A549 (cell line): ENCODE data around the gene CD82. TPM values are rescaled to one million over a fixed set of nuclear protein-coding genes. Genes with fewer than 3 reads are reported as not detected.

ENCODE experiments used
- ATAC-seq, 2 experiments: fragments of 200-7000 bp in 1 of 2; fragments of >200 bp in 1 of 2; cut with Nextera tagmentation in 1 of 2; cut with Tn5 transposase in 1 of 2; 3 replicates each; pipeline versions ENCODE4 v1.8.0 to v1.9.1; 2018 to 2020; ENCODE audit warnings: mild to moderate bottlenecking in 1 of 2, moderate library complexity in 1 of 2
- CTCF ChIA-PET: fragments of 300-600 bp; sonication (Branson Sonifier 250); formaldehyde crosslinking; extraction: SDS; loops from one replicate; lab custom pipeline; 2021; ENCODE audit warnings: antibody characterized with exemption, inconsistent platforms; lab: Yijun Ruan, JAX
- POLR2A ChIA-PET: fragments of 350-600 bp; formaldehyde crosslinking; extraction: SDS; loops from one replicate; lab custom pipeline; 2021; ENCODE audit warnings: antibody characterized with exemption, inconsistent platforms; lab: Yijun Ruan, JAX
- DNase-seq, 2 experiments: peaks; one replicate each; pipeline versions ENCODE4 v3.0.0 to v3.0.0-alpha.2; 2011 to 2016; ENCODE audit warnings: low read depth in 1 of 2, low spot score in 1 of 2
- FAIRE-seq: peaks from 2 replicates; lab custom pipeline; 2011; peaks lifted over from hg19 to GRCh38; lab: Jason Lieb, UNC
- H3K27ac ChIP-seq, 2 experiments: fragments of >200 bp; sonication (Bioruptor Twin); formaldehyde crosslinking; 3 replicates each; pipeline ENCODE4 v1.5.1; 2016 to 2017
- H3K4me1 ChIP-seq: fragments of >200 bp; sonication (Bioruptor Twin); formaldehyde crosslinking; 3 replicates; pipeline ENCODE4 v1.6.1; 2016
- H3K4me2 ChIP-seq: fragments of >200 bp; sonication (Bioruptor Twin); formaldehyde crosslinking; 3 replicates; pipeline ENCODE4 v1.6.1; 2016
- H3K4me3 ChIP-seq: fragments of >200 bp; sonication (Bioruptor Twin); formaldehyde crosslinking; 3 replicates; pipeline ENCODE4 v1.5.1; 2016
- H3K9me3 ChIP-seq: fragments of >200 bp; sonication (Bioruptor Twin); formaldehyde crosslinking; 3 replicates; pipeline ENCODE4 v1.6.1; 2016
- CBX8 ChIP-seq: fragments of 200-600 bp; sonication (generic); IDR thresholded peaks from 2 replicates; pipeline ENCODE4 v1.6.1; 2016
- CEBPB ChIP-seq, 2 experiments: fragments of >200 bp in 1 of 2; sonication (Bioruptor Twin) in 1 of 2; formaldehyde crosslinking in 1 of 2; IDR thresholded peaks; 2 replicates each; pipeline ENCODE4 v1.6.1; 2012 to 2016
- EP300 ChIP-seq, 2 experiments: fragments of >200 bp; sonication (Bioruptor Twin); formaldehyde crosslinking; IDR thresholded peaks; 2 replicates in 1 of 2; 3 replicates in 1 of 2; pipeline ENCODE4 v1.6.1; 2016 to 2017
- FOSB ChIP-seq: fragments of 250-450 bp; sonication (Bioruptor Pico); IDR thresholded peaks from 2 replicates; pipeline ENCODE4 v1.5.0; 2020; ENCODE audit warnings: mild to moderate bottlenecking, moderate library complexity
- HDAC2 ChIP-seq: fragments of 200-600 bp; sonication (generic); IDR thresholded peaks from 2 replicates; pipeline ENCODE4 v1.6.1; 2016
- HEYL ChIP-seq: fragments of 250-450 bp; sonication (Bioruptor Pico); IDR thresholded peaks from 2 replicates; pipeline ENCODE4 v1.8.0; 2021; ENCODE audit warnings: mild to moderate bottlenecking, moderate library complexity
- HOXB13 ChIP-seq: fragments of 250-450 bp; sonication (Bioruptor Pico); IDR thresholded peaks from 2 replicates; pipeline ENCODE4 v1.5.0; 2020; ENCODE audit warnings: low read depth, mild to moderate bottlenecking, moderate library complexity
- JUN ChIP-seq, 2 experiments: fragments of >200 bp; sonication (Bioruptor Twin); formaldehyde crosslinking; IDR thresholded peaks; 2 replicates in 1 of 2; 3 replicates in 1 of 2; pipeline ENCODE4 v1.6.1; 2016 to 2017
- KDM5A ChIP-seq: fragments of 200-600 bp; sonication (generic); IDR thresholded peaks from 2 replicates; pipeline ENCODE4 v1.6.1; 2016; ENCODE audit warnings: antibody characterized with exemption, mild to moderate bottlenecking
- MAZ ChIP-seq: fragments of 150-350 bp; IDR thresholded peaks from 2 replicates; pipeline ENCODE4 v1.6.1; 2014; ENCODE audit warnings: antibody characterized with exemption, low read depth, low read length, borderline replicate concordance
- NFE2L2 ChIP-seq: fragments of 150-350 bp; conservative IDR thresholded peaks from 2 replicates; pipeline ENCODE4 v1.6.1; 2014; ENCODE audit warnings: low read length
- NR3C1 ChIP-seq: fragments of >200 bp; sonication (Bioruptor Twin); formaldehyde crosslinking; IDR thresholded peaks from 3 replicates; pipeline ENCODE4 v1.6.1; 2017
- PHF8 ChIP-seq: fragments of 200-600 bp; sonication (generic); IDR thresholded peaks from 2 replicates; pipeline ENCODE4 v1.6.1; 2016; ENCODE audit warnings: low read depth, mild to moderate bottlenecking, antibody characterized with exemption, moderate library complexity, borderline replicate concordance
- POLR2A ChIP-seq: IDR thresholded peaks from 2 replicates; pipeline ENCODE4 v1.6.1; 2012; ENCODE audit warnings: mild to moderate bottlenecking, low read length
- POLR2AphosphoS2 ChIP-seq: conservative IDR thresholded peaks from 2 replicates; pipeline ENCODE4 v1.6.1; 2012; ENCODE audit warnings: low read length, improper control_type of control experiment, inconsistent platforms
- RNF2 ChIP-seq: fragments of 200-600 bp; sonication (generic); IDR thresholded peaks from 2 replicates; pipeline ENCODE4 v1.6.1; 2016; ENCODE audit warnings: low read depth, mild to moderate bottlenecking, antibody characterized with exemption, moderate library complexity, borderline replicate concordance
- SREBF2 ChIP-seq: fragments of 450-650 bp; IDR thresholded peaks from 2 replicates; pipeline ENCODE4 v1.6.1; 2014; ENCODE audit warnings: mild to moderate bottlenecking, moderate library complexity
- TP53 ChIP-seq: fragments of 250-450 bp; sonication (Bioruptor Pico); IDR thresholded peaks from 2 replicates; pipeline ENCODE4 v1.5.0; 2021; ENCODE audit warnings: mild to moderate bottlenecking, moderate library complexity
- ZC3H11A ChIP-seq: fragments of 450-650 bp; IDR thresholded peaks from 2 replicates; pipeline ENCODE4 v1.6.1; 2014; ENCODE audit warnings: antibody characterized with exemption, mild to moderate bottlenecking
- ZFP36 ChIP-seq: fragments of 450-650 bp; IDR thresholded peaks from 2 replicates; pipeline ENCODE4 v1.6.1; 2014; ENCODE audit warnings: borderline replicate concordance; ENCODE audit not compliant: partially characterized antibody
- ZNF302 ChIP-seq: fragments of 250-450 bp; sonication (Bioruptor Pico); IDR thresholded peaks from 2 replicates; pipeline ENCODE4 v1.9.0; 2021; ENCODE audit warnings: inconsistent platforms, mild to moderate bottlenecking, moderate library complexity
- WGBS: methylation state at CpG from one replicate; pipeline ENCODE4 v1.1.6; 2017; ENCODE audit errors: missing lambda C conversion rate; 5-methylcytosine and 5-hydroxymethylcytosine counted together
- polyA plus RNA-seq, 4 experiments: library from polyadenylated mRNA; depleted of rRNA in 3 of 4; stranded (reverse); fragments of >200 nt; fragmentation: RNase III in 1 of 4; extraction: RNeasy Plus Mini Kit Qiagen cat#74134 plus additional on column Dnase treatment in 1 of 4; gene quantifications; 2 replicates in 3 of 4; 3 replicates in 1 of 4; pipeline ENCODE4 v1.2.3, GENCODE V29; 2011 to 2017
- TF ChIP-seq, protein P1 (sequence below): fragments of 450-650 bp; IDR thresholded peaks from 2 replicates; pipeline ENCODE4 v1.6.1; 2014; ENCODE audit warnings: antibody characterized with exemption
- TF ChIP-seq, protein P2 (sequence below): fragments of >200 bp; sonication (Bioruptor Twin); formaldehyde crosslinking; IDR thresholded peaks from 2 replicates; pipeline ENCODE4 v1.6.1; 2016
- TF ChIP-seq, protein P3 (sequence below): IDR thresholded peaks from 2 replicates; pipeline ENCODE4 v1.6.1; 2012
- TF ChIP-seq, protein P4 (sequence below): fragments of >200 bp; sonication (Bioruptor Twin); formaldehyde crosslinking; IDR thresholded peaks from 3 replicates; pipeline ENCODE4 v1.5.1; 2016
- TF ChIP-seq, protein P5 (sequence below): fragments of 200-600 bp; sonication (generic); IDR thresholded peaks from 2 replicates; pipeline ENCODE4 v1.6.1; 2016; ENCODE audit warnings: antibody characterized with exemption, mild to moderate bottlenecking, moderate library complexity

The CD82 gene
- polyA plus RNA-seq, 2 of the 4 experiments (the other 2 are of a cell fraction): 2.8 to 3.2 TPM

DNA sequence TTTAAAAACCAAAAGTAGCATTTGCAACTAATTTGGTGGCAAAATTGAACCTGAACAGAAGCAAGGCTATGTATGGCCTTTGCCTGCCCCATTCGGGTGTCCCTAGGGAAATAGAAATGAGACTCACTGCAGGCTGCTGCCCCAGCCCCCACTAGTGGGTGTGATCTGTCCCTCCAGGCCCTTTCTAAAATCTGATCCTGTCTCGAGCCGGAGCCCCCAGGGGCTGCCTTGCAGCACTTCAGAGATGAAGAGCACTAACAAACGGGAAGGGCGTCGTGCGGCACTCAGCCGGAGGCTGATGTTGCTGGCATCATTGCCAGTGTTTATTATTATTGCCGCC lies 43.2 kb downstream of the CD82 start:
- ATAC-seq (no peak), FAIRE-seq (no peak), DNase-seq (no peak)
- peaks cover 21% of the 10 kb centered on the region; the same call in 2 of the 3 replicates for H3K4me1 ChIP-seq
- ChIA-PET CTCF (interaction anchor here (1.0 to 19.9 kb wide), 3 partner anchors 18 to 63 kb away, joined by 3 to 865 read pairs (median 3); partner anchors contain the start of gene CD82), POLR2A (no interaction called here)
- peak overlapping the region in 1 of 2 experiments; percentile 3; a peak in 1 of 6 replicates for H3K27ac ChIP-seq
- H3K4me2 ChIP-seq: no peak overlapping the region; the same call in 2 of the 3 replicates
- WGBS: 75% methylated on average over 9 of the region's 9 CpGs
- H3K4me3 ChIP-seq: no peak overlapping the region
- TF ChIP-seq, protein P1, sequence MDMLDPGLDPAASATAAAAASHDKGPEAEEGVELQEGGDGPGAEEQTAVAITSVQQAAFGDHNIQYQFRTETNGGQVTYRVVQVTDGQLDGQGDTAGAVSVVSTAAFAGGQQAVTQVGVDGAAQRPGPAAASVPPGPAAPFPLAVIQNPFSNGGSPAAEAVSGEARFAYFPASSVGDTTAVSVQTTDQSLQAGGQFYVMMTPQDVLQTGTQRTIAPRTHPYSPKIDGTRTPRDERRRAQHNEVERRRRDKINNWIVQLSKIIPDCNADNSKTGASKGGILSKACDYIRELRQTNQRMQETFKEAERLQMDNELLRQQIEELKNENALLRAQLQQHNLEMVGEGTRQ: no peak
- H3K9me3 ChIP-seq: no peaks in the 10 kb centered on the region

DNA sequence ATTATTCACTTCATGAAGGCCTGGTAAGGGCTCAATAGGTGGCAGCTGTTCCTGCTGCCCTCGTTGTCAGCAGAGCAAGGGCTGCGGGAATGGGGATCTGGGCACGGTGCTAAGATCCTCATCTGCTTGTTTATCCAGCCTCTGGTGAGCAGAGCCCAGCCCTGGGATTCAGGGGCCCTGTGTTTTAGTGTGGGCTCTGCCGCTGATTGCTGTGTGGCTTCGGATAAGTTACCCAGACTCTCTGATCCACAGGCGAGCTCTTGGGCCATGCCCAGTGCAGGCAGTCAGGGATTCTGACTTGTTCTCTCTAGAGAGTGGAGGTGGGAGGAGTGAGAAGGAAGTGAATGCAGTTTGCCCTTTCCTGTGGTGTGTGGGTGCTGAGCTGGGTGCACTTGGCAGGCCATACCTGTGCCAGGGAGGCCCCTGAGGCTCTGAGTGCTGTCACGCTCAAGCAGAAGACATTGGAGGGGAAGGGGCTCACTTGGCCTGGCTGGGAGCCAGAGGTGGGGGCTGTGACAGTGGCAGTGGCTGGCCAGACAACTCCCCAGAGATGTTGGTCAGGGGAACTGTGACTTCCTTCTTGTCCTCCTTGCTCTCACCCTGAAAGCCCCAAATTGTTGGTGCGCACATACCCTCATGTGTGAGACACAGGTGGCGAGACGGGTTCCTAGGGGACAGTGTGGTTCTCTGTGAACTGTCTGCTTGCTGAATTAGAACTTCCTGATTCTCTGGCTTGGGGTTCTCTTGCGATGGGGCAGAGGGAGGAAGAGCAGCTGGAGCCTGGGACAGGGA lies 43.7 kb downstream of the CD82 start:
- FAIRE-seq (no peak), DNase-seq (no peak), ATAC-seq (0 out of 6 replicates have a peak, but pooled peaks of 1 of the 2 experiments have one; percentile 31)
- H3K9me3 ChIP-seq: no peaks in the 10 kb centered on the region
- POLR2A ChIA-PET: no interaction called here
- H3K4me1 ChIP-seq: peaks cover 15% of the 10 kb centered on the region; the same call in 2 of the 3 replicates
- 69% methylated on average over 10 of the region's 11 CpGs for WGBS
- no peak overlapping the region for H3K4me3 ChIP-seq
- TF ChIP-seq SREBF2: no peak
- TF ChIP-seq EP300 (IDR thresholded peaks at IDR 0.05): no peak
- TF ChIP-seq TP53 (CRISPR knock-in tag): no peak
- TF ChIP-seq CEBPB (IDR thresholded peaks at IDR 0.05): no peak
- TF ChIP-seq FOSB (CRISPR knock-in tag): no peak
- TF ChIP-seq HDAC2: no peak
- TF ChIP-seq MAZ: no peak
- TF ChIP-seq HOXB13 (CRISPR knock-in tag): no peak
- TF ChIP-seq ZFP36: no peak
- no peak for TF ChIP-seq POLR2AphosphoS2
- TF ChIP-seq ZC3H11A: no peak
- no peak for TF ChIP-seq NR3C1
- TF ChIP-seq, protein P2, sequence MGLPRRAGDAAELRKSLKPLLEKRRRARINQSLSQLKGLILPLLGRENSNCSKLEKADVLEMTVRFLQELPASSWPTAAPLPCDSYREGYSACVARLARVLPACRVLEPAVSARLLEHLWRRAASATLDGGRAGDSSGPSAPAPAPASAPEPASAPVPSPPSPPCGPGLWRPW: no peak
- TF ChIP-seq POLR2A: no peak
- TF ChIP-seq, protein P3, sequence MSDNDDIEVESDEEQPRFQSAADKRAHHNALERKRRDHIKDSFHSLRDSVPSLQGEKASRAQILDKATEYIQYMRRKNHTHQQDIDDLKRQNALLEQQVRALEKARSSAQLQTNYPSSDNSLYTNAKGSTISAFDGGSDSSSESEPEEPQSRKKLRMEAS: no peak
- TF ChIP-seq, protein P4, sequence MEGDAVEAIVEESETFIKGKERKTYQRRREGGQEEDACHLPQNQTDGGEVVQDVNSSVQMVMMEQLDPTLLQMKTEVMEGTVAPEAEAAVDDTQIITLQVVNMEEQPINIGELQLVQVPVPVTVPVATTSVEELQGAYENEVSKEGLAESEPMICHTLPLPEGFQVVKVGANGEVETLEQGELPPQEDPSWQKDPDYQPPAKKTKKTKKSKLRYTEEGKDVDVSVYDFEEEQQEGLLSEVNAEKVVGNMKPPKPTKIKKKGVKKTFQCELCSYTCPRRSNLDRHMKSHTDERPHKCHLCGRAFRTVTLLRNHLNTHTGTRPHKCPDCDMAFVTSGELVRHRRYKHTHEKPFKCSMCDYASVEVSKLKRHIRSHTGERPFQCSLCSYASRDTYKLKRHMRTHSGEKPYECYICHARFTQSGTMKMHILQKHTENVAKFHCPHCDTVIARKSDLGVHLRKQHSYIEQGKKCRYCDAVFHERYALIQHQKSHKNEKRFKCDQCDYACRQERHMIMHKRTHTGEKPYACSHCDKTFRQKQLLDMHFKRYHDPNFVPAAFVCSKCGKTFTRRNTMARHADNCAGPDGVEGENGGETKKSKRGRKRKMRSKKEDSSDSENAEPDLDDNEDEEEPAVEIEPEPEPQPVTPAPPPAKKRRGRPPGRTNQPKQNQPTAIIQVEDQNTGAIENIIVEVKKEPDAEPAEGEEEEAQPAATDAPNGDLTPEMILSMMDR: no peak
- TF ChIP-seq ZNF302 (CRISPR knock-in tag): no peak
- H3K4me2 ChIP-seq: no peak overlapping the region
- CTCF ChIA-PET: interaction anchor here (0.6 to 19.9 kb wide), 7 partner anchors 8 to 302 kb away, joined by 3 to 865 read pairs (median 3); partner anchors contain the start of gene CD82
- peak overlapping the region in 1 of 2 experiments; percentile 25; a peak in 1 of 6 replicates for H3K27ac ChIP-seq

DNA sequence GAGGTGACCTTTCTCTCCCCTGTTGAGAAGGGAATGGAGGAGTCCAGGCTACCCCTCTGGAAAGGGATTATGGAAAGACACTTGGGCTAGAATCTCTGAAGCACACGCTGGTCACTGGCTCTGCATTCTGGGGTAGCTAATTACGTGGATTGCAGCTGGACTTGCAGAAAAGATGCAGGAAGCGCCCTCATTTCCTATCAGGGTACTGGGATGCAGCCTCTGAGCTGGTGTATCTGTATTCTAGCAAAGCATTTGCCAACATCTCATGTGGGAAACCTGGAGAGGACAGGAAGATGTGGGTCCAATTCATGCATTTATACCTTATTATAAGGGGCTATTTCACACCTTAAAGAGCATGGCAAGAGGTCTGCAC lies 44.3 kb downstream of the CD82 start:
- Histone ChIP-seq H3K9me3 (no peaks in the 10 kb centered on the region), H3K27ac (no peak overlapping the region), H3K4me2 (no peak overlapping the region), H3K4me3 (no peak overlapping the region), H3K4me1 (peaks cover 12% of the 10 kb centered on the region; the same call in 2 of the 3 replicates)
- 44% methylated on average over 3 of the region's 3 CpGs for WGBS
- ATAC-seq (no peak), FAIRE-seq (no peak), DNase-seq (no peak)
- POLR2A ChIA-PET: no interaction called here
- CTCF ChIA-PET: interaction anchor here (0.6 to 19.9 kb wide), 10 partner anchors 8 to 500 kb away, joined by 3 to 865 read pairs (median 3); partner anchors contain the start of gene CD82
- no peak for TF ChIP-seq EP300 (IDR thresholded peaks at IDR 0.05)
- TF ChIP-seq TP53 (CRISPR knock-in tag): no peak
- TF ChIP-seq, protein P5, sequence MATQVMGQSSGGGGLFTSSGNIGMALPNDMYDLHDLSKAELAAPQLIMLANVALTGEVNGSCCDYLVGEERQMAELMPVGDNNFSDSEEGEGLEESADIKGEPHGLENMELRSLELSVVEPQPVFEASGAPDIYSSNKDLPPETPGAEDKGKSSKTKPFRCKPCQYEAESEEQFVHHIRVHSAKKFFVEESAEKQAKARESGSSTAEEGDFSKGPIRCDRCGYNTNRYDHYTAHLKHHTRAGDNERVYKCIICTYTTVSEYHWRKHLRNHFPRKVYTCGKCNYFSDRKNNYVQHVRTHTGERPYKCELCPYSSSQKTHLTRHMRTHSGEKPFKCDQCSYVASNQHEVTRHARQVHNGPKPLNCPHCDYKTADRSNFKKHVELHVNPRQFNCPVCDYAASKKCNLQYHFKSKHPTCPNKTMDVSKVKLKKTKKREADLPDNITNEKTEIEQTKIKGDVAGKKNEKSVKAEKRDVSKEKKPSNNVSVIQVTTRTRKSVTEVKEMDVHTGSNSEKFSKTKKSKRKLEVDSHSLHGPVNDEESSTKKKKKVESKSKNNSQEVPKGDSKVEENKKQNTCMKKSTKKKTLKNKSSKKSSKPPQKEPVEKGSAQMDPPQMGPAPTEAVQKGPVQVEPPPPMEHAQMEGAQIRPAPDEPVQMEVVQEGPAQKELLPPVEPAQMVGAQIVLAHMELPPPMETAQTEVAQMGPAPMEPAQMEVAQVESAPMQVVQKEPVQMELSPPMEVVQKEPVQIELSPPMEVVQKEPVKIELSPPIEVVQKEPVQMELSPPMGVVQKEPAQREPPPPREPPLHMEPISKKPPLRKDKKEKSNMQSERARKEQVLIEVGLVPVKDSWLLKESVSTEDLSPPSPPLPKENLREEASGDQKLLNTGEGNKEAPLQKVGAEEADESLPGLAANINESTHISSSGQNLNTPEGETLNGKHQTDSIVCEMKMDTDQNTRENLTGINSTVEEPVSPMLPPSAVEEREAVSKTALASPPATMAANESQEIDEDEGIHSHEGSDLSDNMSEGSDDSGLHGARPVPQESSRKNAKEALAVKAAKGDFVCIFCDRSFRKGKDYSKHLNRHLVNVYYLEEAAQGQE: no peak
- no peak for TF ChIP-seq NFE2L2
- no peak for TF ChIP-seq RNF2
- TF ChIP-seq KDM5A: no peak
- no peak for TF ChIP-seq HEYL (CRISPR knock-in tag)
- no peak for TF ChIP-seq JUN (IDR thresholded peaks at IDR 0.05)
- TF ChIP-seq ZNF302 (CRISPR knock-in tag): no peak
- TF ChIP-seq CBX8: no peak
- TF ChIP-seq PHF8: no peak
- no peak for TF ChIP-seq POLR2A
